Natural killer cell treated with Interleukin-12 subunit alpha and Interleukin-12 subunit beta and Interleukin-15 and Interleukin-18, amount 100 ng/mL, for 72 hours (primary cell): ENCODE results near the gene CNPY1. TPM values are rescaled to one million over a fixed set of nuclear protein-coding genes. Genes with fewer than 3 reads are reported as not detected.

Experiments
- ATAC-seq, 2 donors: fragments of 150-1000 bp; cut with Tn5 transposase in 1 of 2; sonication (Bioruptor Pico), chemical (Tn5 transposase) in 1 of 2; 2 replicates each; pipeline ENCODE4 v1.10.0; 2021
- DNase-seq: peaks from one replicate; pipeline ENCODE4 v3.0.0; 2022; ENCODE audit warnings: low spot score
- H3K27ac Mint-ChIP-seq, 2 donors: 1 replicate in 1 of 2; 2 replicates in 1 of 2; pipeline ENCODE4 v1.8.0; 2022; ENCODE audit warnings: mixed read lengths in 2 of 2, mild to moderate bottlenecking in 1 of 2, moderate library complexity in 1 of 2
- H3K27me3 Mint-ChIP-seq, 2 donors: 1 replicate in 1 of 2; 2 replicates in 1 of 2; pipeline ENCODE4 v1.8.0; 2022; ENCODE audit warnings: mixed read lengths in 2 of 2
- H3K36me3 Mint-ChIP-seq: one replicate; pipeline ENCODE4 v1.8.0; 2022; ENCODE audit warnings: mixed read lengths
- H3K4me1 Mint-ChIP-seq, 2 donors: 1 replicate in 1 of 2; 2 replicates in 1 of 2; pipeline ENCODE4 v1.8.0; 2022; ENCODE audit warnings: low read depth in 2 of 2, mixed read lengths in 2 of 2, mild to moderate bottlenecking in 1 of 2
- H3K4me3 Mint-ChIP-seq: one replicate; pipeline ENCODE4 v1.8.0; 2022; ENCODE audit warnings: mixed read lengths
- H3K9me3 Mint-ChIP-seq: 2 replicates; pipeline ENCODE4 v1.8.0; 2022; ENCODE audit warnings: mixed read lengths
- total RNA-seq, 2 donors: library from RNA; stranded (reverse); gene quantifications; one replicate each; pipeline ENCODE4 v1.2.3, GENCODE V29; 2022

The CNPY1 gene
- total RNA-seq, 2 donors from 2014 or later, result not detected

DNA sequence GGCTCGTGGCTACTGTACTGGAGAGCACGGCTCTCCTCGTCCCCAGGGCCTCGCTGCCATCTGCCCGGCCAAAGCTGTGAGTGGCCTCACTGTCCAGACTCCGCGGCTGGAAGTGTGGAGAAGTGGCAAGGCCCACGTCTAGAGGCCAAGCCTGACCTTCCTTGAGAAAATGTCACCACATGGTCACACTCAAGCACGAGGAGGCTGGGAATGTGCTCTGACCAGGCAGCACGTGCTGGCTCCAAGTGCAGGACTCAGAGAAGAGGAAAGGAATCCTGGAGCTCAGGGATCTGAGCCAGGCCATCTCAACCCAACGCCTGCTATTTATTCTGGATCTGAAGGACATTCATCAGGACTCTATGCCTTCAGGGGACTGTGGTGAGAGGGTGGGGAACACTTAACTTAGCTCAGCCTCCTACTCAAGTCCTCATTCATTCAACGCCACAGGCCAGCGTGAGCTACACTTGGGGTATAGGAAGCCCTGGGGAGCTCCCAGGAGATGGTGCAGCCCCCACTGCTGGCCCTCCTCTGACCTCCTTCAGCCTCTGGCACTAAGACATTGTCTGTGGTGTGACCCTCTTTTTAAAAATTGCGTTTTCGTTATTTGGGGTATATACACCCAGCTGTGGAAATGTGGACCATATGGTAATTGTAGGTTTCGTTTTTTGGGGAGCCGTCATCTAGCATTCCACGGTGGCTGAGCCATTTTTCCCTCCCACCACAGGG is 59.4 kb downstream of the CNPY1 start:
- no peak overlapping the region for H3K27ac Mint-ChIP-seq
- DNase-seq (no peak), ATAC-seq (no peak)
- H3K4me1 Mint-ChIP-seq, result peaks cover 17 to 20% of the 10 kb centered on the region in 2 donors
- peaks cover 8% of the 10 kb centered on the region for H3K9me3 Mint-ChIP-seq
- no peak overlapping the region for H3K4me3 Mint-ChIP-seq
- H3K27me3 Mint-ChIP-seq, result peaks cover 7 to 21% of the 10 kb centered on the region in 2 donors
- peaks cover 6% of the 10 kb centered on the region for H3K36me3 Mint-ChIP-seq

DNA sequence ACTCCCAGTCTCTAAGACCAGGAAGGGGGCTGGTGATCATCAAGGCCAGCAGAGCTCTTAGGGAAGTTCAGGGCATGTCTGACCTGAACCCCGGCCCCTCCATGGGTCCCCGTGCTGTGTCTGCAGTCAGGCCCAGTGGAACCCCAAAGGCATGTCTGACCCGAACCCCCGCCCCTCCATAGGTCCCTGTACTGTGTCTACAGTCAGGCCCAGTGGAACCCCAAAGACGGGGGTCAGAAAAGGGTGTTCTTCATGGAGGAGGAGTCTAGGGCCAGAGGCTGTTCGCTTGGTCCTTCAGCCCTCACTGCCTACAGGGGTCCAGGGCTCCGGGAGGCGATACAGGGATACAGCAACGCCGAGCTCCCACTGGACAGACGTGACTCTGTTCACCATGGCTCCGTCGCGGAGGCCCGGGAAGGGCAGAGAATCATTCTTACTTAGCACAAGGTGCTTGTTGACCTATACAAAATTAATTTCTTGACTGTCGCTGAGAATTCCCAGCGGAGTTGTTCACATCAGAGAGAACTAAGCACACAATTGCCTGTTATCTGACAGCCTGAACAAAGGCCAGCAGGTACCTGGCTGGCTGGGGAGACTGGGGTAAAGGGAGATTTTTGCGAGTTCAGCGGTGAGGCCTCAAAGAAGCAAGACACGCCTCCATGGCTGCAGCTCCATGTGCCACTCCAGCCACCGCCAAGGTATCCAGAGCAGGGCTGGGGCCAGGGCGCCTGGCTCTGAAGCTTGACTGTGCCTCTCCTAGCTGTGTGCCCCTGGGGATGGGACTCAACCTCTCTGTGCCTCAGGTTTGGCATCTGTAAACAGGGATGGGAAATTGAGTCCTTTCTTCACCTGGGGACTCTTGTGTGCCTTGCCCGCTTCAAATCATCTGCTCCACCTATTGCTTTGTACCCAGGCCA is 61.6 kb downstream of the CNPY1 start:
- H3K36me3 Mint-ChIP-seq, result no peaks in the 10 kb centered on the region

GRCh38 chr7:155483868-155484325 is 62.5 kb downstream of the CNPY1 start:
- H3K4me1 Mint-ChIP-seq, result peaks cover 0 to 7% of the 10 kb centered on the region in 2 donors
- DNase-seq, result no peak
- ATAC-seq, result no peak
- H3K36me3 Mint-ChIP-seq, result no peaks in the 10 kb centered on the region
- H3K27ac Mint-ChIP-seq, result no peak overlapping the region
- H3K4me3 Mint-ChIP-seq, result no peak overlapping the region
- H3K27me3 Mint-ChIP-seq, result peaks cover 24 to 26% of the 10 kb centered on the region in 2 donors
- peaks cover 6% of the 10 kb centered on the region for H3K9me3 Mint-ChIP-seq

More for the DNA sequence above, 61.6 kb downstream of the CNPY1 start:
- peaks cover 6% of the 10 kb centered on the region for H3K9me3 Mint-ChIP-seq
- no peak overlapping the region for H3K4me3 Mint-ChIP-seq
- peaks cover 0 to 8% of the 10 kb centered on the region in 2 donors for H3K4me1 Mint-ChIP-seq
- no peak for DNase-seq
- peaks cover 19 to 24% of the 10 kb centered on the region in 2 donors for H3K27me3 Mint-ChIP-seq
- no peak for ATAC-seq
- H3K27ac Mint-ChIP-seq, result no peak overlapping the region

GRCh38 chr7:155483245-155483644 is 63.1 kb downstream of the CNPY1 start:
- ATAC-seq (no peak), DNase-seq (no peak)
- Mint-ChIP-seq H3K27me3 (peaks cover 26 to 27% of the 10 kb centered on the region in 2 donors), H3K4me1 (peaks cover 0 to 5% of the 10 kb centered on the region in 2 donors), H3K9me3 (peaks cover 6% of the 10 kb centered on the region), H3K27ac (no peak overlapping the region), H3K36me3 (no peaks in the 10 kb centered on the region), H3K4me3 (no peak overlapping the region)

GRCh38 chr7:155482511-155483183 is 63.7 kb downstream of the CNPY1 start:
- no peak overlapping the region for H3K4me3 Mint-ChIP-seq
- ATAC-seq (no peak), DNase-seq (no peak)
- peaks cover 6% of the 10 kb centered on the region for H3K9me3 Mint-ChIP-seq
- H3K36me3 Mint-ChIP-seq, result no peaks in the 10 kb centered on the region
- no peak overlapping the region for H3K27ac Mint-ChIP-seq
- H3K4me1 Mint-ChIP-seq, result peaks cover 2 to 5% of the 10 kb centered on the region in 2 donors
- peaks cover 27 to 30% of the 10 kb centered on the region in 2 donors for H3K27me3 Mint-ChIP-seq

GRCh38 chr7:155481764-155482163 is 64.6 kb downstream of the CNPY1 start:
- Mint-ChIP-seq H3K36me3 (no peaks in the 10 kb centered on the region), H3K27ac (no peak overlapping the region), H3K4me1 (peaks cover 6 to 8% of the 10 kb centered on the region in 2 donors), H3K9me3 (peaks cover 6% of the 10 kb centered on the region), H3K4me3 (no peak overlapping the region), H3K27me3 (peaks cover 32 to 37% of the 10 kb centered on the region in 2 donors)
- ATAC-seq (no peak), DNase-seq (no peak)

DNA sequence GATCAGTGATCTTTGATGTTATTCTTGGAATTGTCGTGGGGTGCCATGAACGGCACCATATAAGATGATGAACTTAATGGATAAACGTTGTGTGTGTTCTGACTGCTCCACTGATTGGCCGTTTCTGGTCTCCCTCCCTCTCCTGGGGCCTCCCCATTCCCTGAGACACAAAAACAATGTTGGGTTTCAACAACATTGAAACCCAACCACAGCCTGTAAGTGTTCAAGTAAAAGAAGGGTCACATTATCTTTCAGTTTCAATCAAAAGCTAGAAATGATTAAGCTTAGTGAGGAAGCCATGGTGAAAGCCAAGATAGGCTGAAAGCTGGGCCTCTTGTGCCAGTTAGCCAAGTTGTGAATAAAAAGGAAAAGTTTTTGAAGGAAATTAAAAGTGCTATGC is 68.9 kb downstream of the CNPY1 start:
- Mint-ChIP-seq H3K27me3 (peaks cover 55 to 78% of the 10 kb centered on the region in 2 donors), H3K36me3 (no peaks in the 10 kb centered on the region), H3K4me3 (no peak overlapping the region), H3K9me3 (peaks cover 6% of the 10 kb centered on the region), H3K27ac (peak overlapping the region in 1 of 2 donors; percentile 10), H3K4me1 (peaks cover 5 to 7% of the 10 kb centered on the region in 2 donors)
- ATAC-seq, result peak in 1 of 2 donors; percentile 66
- DNase-seq, result no peak

DNA sequence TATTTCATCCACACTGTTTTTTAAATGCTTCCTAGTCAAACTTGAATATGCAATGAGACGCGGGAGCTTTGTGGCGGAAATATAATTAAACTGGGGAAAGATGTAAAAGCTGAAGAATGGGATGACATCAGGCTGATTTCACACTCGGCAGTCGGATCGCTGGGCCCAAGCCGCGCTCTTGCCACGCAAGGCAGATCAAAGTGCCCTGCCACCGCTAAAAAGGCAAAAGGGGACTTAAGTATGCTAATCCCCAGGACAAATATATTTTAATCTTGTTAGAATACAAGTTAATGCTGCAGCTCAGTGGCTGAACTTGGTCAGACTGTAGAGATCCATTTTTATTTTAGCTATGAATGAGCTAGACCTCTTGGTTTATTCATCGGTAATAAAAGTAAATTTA is 74.6 kb downstream of the CNPY1 start:
- Mint-ChIP-seq H3K4me3 (no peak overlapping the region), H3K9me3 (no peaks in the 10 kb centered on the region), H3K27me3 (peaks cover 60 to 81% of the 10 kb centered on the region in 2 donors), H3K27ac (no peak overlapping the region), H3K36me3 (no peaks in the 10 kb centered on the region), H3K4me1 (peaks cover 5 to 7% of the 10 kb centered on the region in 2 donors)
- no peak for ATAC-seq
- DNase-seq, result no peak

- Mint-ChIP-seq H3K36me3 (no peaks in the 10 kb centered on the region), H3K4me1 (peaks cover 5 to 9% of the 10 kb centered on the region in 2 donors), H3K27me3 (peaks cover 54 to 74% of the 10 kb centered on the region in 2 donors), H3K9me3 (no peaks in the 10 kb centered on the region), H3K27ac (no peak overlapping the region), H3K4me3 (no peak overlapping the region)
- DNase-seq (peak; percentile 38), ATAC-seq (no peak)
Measured at GRCh38 chr7:155470686-155471638, 75.4 kb downstream of the CNPY1 start.

GRCh38 chr7:155470186-155470487 is 76.2 kb downstream of the CNPY1 start:
- peaks cover 50 to 74% of the 10 kb centered on the region in 2 donors for H3K27me3 Mint-ChIP-seq
- DNase-seq (peak; percentile 13), ATAC-seq (no peak)
- H3K4me3 Mint-ChIP-seq, result no peak overlapping the region
- H3K4me1 Mint-ChIP-seq, result peaks cover 5 to 9% of the 10 kb centered on the region in 2 donors
- no peak overlapping the region for H3K27ac Mint-ChIP-seq
- H3K9me3 Mint-ChIP-seq, result no peaks in the 10 kb centered on the region
- no peaks in the 10 kb centered on the region for H3K36me3 Mint-ChIP-seq

- Mint-ChIP-seq H3K36me3 (no peaks in the 10 kb centered on the region), H3K27ac (no peak overlapping the region), H3K4me3 (no peak overlapping the region), H3K4me1 (peaks cover 5 to 9% of the 10 kb centered on the region in 2 donors), H3K27me3 (peaks cover 46 to 74% of the 10 kb centered on the region in 2 donors), H3K9me3 (no peaks in the 10 kb centered on the region)
- DNase-seq (peak; percentile 29), ATAC-seq (no peak)
Measured at GRCh38 chr7:155469311-155470185, 76.8 kb downstream of the CNPY1 start.

DNA sequence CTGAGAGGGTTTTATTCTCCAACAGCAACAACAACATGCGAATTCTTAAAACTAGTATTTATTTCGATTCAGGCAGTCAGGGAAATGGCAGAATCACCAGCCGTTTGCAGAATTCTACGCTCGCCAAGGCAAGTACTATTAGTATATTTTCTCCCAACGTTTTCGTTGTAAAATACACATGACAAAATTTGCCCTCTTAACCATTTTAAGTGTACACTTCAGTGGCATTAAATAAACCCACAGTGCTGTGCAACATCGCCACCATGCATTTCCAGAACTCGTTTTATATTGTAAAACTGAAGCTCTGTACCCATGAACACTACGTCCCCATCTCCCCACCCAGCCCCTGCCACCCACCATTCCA is 77.6 kb downstream of the CNPY1 start:
- H3K27ac Mint-ChIP-seq, result no peak overlapping the region

More for the DNA sequence above, 77.6 kb downstream of the CNPY1 start:
- Mint-ChIP-seq H3K27me3 (peaks cover 41 to 74% of the 10 kb centered on the region in 2 donors), H3K9me3 (no peaks in the 10 kb centered on the region), H3K4me1 (peaks cover 5 to 9% of the 10 kb centered on the region in 2 donors), H3K36me3 (no peaks in the 10 kb centered on the region), H3K4me3 (peak overlapping the region; percentile 15)
- DNase-seq, result no peak
- no peak for ATAC-seq
